Small intestine (tissue), 7 donors: Measurements from ENCODE around the gene COX17. TPM values are rescaled to one million over a fixed set of nuclear protein-coding genes. Genes with fewer than 3 reads are reported as not detected.
A peak's percentile ranks its signal among the peaks of the same experiment; 100 is the strongest.

Experiments used
- DNase-seq, 2 donors: peaks; one replicate each; pipeline versions ENCODE4 v3.0.0 to v3.0.0-alpha.2; 2013
- FAIRE-seq: peaks from 2 replicates; lab custom pipeline; 2012; peaks lifted over from hg19 to GRCh38; lab: Jason Lieb, UNC
- H3K27ac ChIP-seq, 3 donors: one replicate each; pipeline ENCODE4 v1.5.1; 2013; ENCODE audit warnings: low read length in 2 of 3, mild to moderate bottlenecking in 2 of 3, control low read depth in 1 of 3, inconsistent platforms in 1 of 3, low read depth in 1 of 3, moderate library complexity in 1 of 3
- H3K27me3 ChIP-seq, 3 donors: one replicate each; pipeline ENCODE4 v1.6.1; 2013; ENCODE audit warnings: low read length in 3 of 3, inconsistent platforms in 1 of 3; ENCODE audit not compliant: control insufficient read depth in 3 of 3, insufficient read depth in 3 of 3
- H3K36me3 ChIP-seq, 3 donors: one replicate each; pipeline ENCODE4 v1.6.1; 2013; ENCODE audit warnings: low read length in 3 of 3, inconsistent platforms in 1 of 3, low read depth in 1 of 3, mild to moderate bottlenecking in 1 of 3, moderate library complexity in 1 of 3; ENCODE audit not compliant: control insufficient read depth in 3 of 3, insufficient read depth in 2 of 3
- H3K4me1 ChIP-seq, 3 donors: one replicate each; pipeline ENCODE4 v1.6.1; 2013; ENCODE audit warnings: low read length in 2 of 3, inconsistent platforms in 1 of 3, low read depth in 1 of 3, mild to moderate bottlenecking in 1 of 3, moderate library complexity in 1 of 3; ENCODE audit not compliant: control insufficient read depth in 3 of 3, insufficient read depth in 2 of 3
- H3K4me3 ChIP-seq, 3 donors: one replicate each; pipeline ENCODE4 v1.5.1; 2013; ENCODE audit warnings: low read length in 3 of 3, control low read depth in 1 of 3, inconsistent platforms in 1 of 3, low read depth in 1 of 3, mild to moderate bottlenecking in 1 of 3, moderate library complexity in 1 of 3
- H3K9me3 ChIP-seq, 2 donors: one replicate each; pipeline ENCODE4 v1.6.1; 2013; ENCODE audit warnings: low read depth in 1 of 2, low read length in 1 of 2; ENCODE audit not compliant: control insufficient read depth in 2 of 2, insufficient read depth in 1 of 2
- WGBS, 3 donors: extraction: QIAGEN DNeasy Blood & Tissue Kit; methylation state at CpG; one replicate each; pipeline ENCODE4 v1.1.7; 2013; 5-methylcytosine and 5-hydroxymethylcytosine counted together
- polyA plus RNA-seq, 4 donors: library from polyadenylated mRNA; stranded (reverse) in 3 of 4; unstranded in 1 of 4; fragments of 200-250 nt in 3 of 4; fragments of 120-200 nt in 1 of 4; gene quantifications; one replicate each; pipeline versions ENCODE4 v1.2.1 to v1.2.3, GENCODE V29; 2013
- donor health status: healthy with polysubstance abuse.
- donor health status: control.
- donor health status: control.
- donor health status: Bipolar disorder and iron deficiency.
- donor health status: healthy.

The COX17 gene
- polyA plus RNA-seq, 4 donors: 65.8 to 313 (median 161) TPM

GRCh38 chr3:119636891-119637611, 40.2 kb downstream of the COX17 start:
- Histone ChIP-seq H3K4me3 (no peak overlapping the region), H3K36me3 (peaks cover 0 to under 1% (median 0%) of the 10 kb centered on the region in 3 donors), H3K4me1 (peaks cover 0 to 6% (median 2%) of the 10 kb centered on the region in 3 donors), H3K27me3 (no peaks in the 10 kb centered on the region), H3K27ac (peak overlapping the region in 1 of 3 donors; percentile 96), H3K9me3 (no peaks in the 10 kb centered on the region)
- WGBS, 3 donors: 93 to 94% (median 93%) methylated on average over 4 of the region's 4 CpGs
- no peak for FAIRE-seq
- DNase-seq: no peak

GRCh38 chr3:119636249-119636648, 41.0 kb downstream of the COX17 start:
- FAIRE-seq: no peak
- H3K36me3 ChIP-seq: no peaks in the 10 kb centered on the region
- 36 to 39% (median 37%) methylated on average over 1 of the region's 1 CpG for WGBS, 3 donors

GRCh38 chr3:119635719-119636118, 41.5 kb downstream of the COX17 start:
- WGBS, 3 donors: 89 to 92% (median 92%) methylated on average over 10 of the region's 10 CpGs
- no peaks in the 10 kb centered on the region for H3K27me3 ChIP-seq
- peak overlapping the region in 1 of 3 donors; percentile 12 for H3K27ac ChIP-seq
- no peaks in the 10 kb centered on the region for H3K36me3 ChIP-seq
- DNase-seq: no peak
- H3K9me3 ChIP-seq: no peaks in the 10 kb centered on the region
- peaks cover 0 to 6% (median 2%) of the 10 kb centered on the region in 3 donors for H3K4me1 ChIP-seq
- no peak overlapping the region for H3K4me3 ChIP-seq
- no peak for FAIRE-seq

More at GRCh38 chr3:119636249-119636648, 41.0 kb downstream of the COX17 start:
- no peak overlapping the region for H3K4me3 ChIP-seq
- H3K9me3 ChIP-seq: no peaks in the 10 kb centered on the region
- H3K27ac ChIP-seq: peak overlapping the region in 1 of 3 donors; percentile 12
- peaks cover 0 to 6% (median 2%) of the 10 kb centered on the region in 3 donors for H3K4me1 ChIP-seq
- H3K27me3 ChIP-seq: no peaks in the 10 kb centered on the region
- DNase-seq: no peak

DNA sequence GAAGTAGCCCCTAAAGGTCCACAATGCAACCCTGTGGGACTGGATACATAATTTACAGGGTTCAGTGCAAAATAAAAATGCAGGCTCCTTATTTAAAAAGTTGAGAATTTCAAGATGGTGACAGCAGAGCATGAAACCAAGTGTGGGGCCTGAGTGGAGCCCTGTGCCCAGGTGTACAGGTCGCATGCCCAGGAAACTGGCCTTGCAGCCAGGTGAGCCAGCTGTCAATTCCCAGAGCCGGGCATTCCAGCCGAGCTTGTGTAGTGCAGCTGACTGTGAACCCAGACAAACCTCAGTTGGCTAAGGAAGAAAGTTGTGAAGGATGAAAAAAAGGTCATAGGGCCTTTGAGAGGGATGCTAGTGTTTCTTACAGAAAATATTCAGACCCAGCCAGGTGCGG, 44.4 kb downstream of the COX17 start:
- H3K4me1 ChIP-seq: peaks cover 0 to 4% (median under 1%) of the 10 kb centered on the region in 3 donors

DNA sequence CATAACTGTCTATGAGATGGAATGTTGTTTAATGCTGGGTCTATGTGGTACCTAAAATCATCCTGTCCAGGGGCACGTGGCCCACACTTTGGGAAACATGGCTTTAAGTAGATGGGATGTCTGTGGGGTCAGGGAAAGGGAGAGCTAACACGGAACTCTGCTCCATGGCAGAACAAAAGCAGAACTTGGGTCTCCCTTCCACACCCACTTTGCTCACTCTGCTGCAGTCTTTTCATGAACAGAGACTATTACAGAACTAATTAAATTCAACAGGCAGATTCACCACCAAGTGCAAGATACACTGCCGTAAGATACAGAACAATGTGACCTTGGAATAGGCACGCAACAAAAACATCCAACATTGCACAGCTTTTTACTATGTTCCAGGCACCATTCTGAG, 45.0 kb downstream of the COX17 start:
- no peak overlapping the region for H3K27ac ChIP-seq

More for the DNA sequence above, 44.4 kb downstream of the COX17 start:
- H3K27me3 ChIP-seq: no peaks in the 10 kb centered on the region
- WGBS, 3 donors: 73 to 89% (median 75%) methylated on average over 4 of the region's 4 CpGs
- H3K4me3 ChIP-seq: no peak overlapping the region
- H3K36me3 ChIP-seq: no peaks in the 10 kb centered on the region
- no peaks in the 10 kb centered on the region for H3K9me3 ChIP-seq
- no peak overlapping the region for H3K27ac ChIP-seq
- no peak for FAIRE-seq
- no peak for DNase-seq

DNA sequence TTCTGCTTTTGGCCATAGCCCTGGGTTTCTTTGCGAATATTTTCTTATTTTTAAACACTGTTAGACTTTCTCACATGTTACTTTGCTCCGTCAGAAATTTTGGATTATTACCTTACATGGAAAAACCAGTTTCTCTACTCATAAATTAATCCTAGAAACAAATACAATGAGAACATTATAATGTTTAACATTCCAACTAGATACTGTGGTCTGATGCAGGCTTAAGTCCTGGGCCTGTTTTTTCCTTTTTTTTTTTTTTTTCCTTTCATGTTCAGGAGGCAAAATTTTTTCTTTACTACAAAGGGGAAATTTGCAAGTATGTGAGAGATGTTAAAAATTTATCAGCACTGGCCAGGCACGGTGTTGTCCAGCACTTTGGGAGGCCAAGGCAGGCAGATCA, 45.7 kb downstream of the COX17 start:
- FAIRE-seq: no peak
- H3K27ac ChIP-seq: no peak overlapping the region
- WGBS, 3 donors: 69 to 77% (median 72%) methylated on average over 3 of the region's 3 CpGs

More for the DNA sequence above, 45.0 kb downstream of the COX17 start:
- Histone ChIP-seq H3K4me3 (no peak overlapping the region), H3K9me3 (no peaks in the 10 kb centered on the region), H3K36me3 (no peaks in the 10 kb centered on the region), H3K4me1 (peaks cover 0 to 4% (median 0%) of the 10 kb centered on the region in 3 donors), H3K27me3 (no peaks in the 10 kb centered on the region)
- WGBS, 3 donors: 72 to 81% (median 74%) methylated on average over 4 of the region's 4 CpGs
- FAIRE-seq: no peak
- no peak for DNase-seq

DNA sequence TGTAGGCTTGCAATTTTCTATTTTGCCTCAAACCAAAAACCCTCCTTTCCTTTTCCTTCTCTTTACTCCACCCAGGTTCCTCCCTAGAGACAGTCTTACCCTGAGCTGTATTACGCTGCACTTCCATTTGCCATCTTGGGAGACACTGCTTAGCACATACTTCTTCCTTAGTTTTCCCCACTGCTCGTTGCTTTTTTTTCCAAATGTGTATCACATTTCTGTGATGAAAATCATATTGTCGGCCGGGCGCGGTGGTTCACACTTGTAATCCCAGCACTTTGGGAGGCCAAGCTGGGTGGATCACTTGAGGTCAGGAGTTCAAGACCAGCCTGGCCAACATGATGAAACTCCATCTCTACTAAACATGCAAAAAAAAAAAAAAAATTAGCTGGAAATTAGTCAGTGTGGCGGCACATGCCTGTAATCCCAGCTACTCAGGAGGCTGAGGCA, 46.3 kb downstream of the COX17 start:
- DNase-seq (no peak), FAIRE-seq (no peak)
- no peaks in the 10 kb centered on the region for H3K9me3 ChIP-seq
- no peak overlapping the region for H3K27ac ChIP-seq
- H3K36me3 ChIP-seq: no peaks in the 10 kb centered on the region
- WGBS, 3 donors: 88 to 95% (median 90%) methylated on average over 7 of the region's 7 CpGs
- H3K27me3 ChIP-seq: no peaks in the 10 kb centered on the region
- no peak overlapping the region for H3K4me3 ChIP-seq
- peaks cover 0 to 4% (median 0%) of the 10 kb centered on the region in 3 donors for H3K4me1 ChIP-seq

More for the DNA sequence above, 45.7 kb downstream of the COX17 start:
- H3K4me1 ChIP-seq: peaks cover 0 to 4% (median 0%) of the 10 kb centered on the region in 3 donors
- H3K36me3 ChIP-seq: no peaks in the 10 kb centered on the region
- no peaks in the 10 kb centered on the region for H3K9me3 ChIP-seq
- H3K4me3 ChIP-seq: no peak overlapping the region
- no peaks in the 10 kb centered on the region for H3K27me3 ChIP-seq
- no peak for DNase-seq

GRCh38 chr3:119630128-119630879, 46.9 kb downstream of the COX17 start:
- Histone ChIP-seq H3K4me3 (no peak overlapping the region), H3K9me3 (no peaks in the 10 kb centered on the region), H3K36me3 (peaks cover 0 to under 1% (median 0%) of the 10 kb centered on the region in 3 donors), H3K27me3 (no peaks in the 10 kb centered on the region), H3K27ac (peak overlapping the region in 1 of 3 donors; percentile 15), H3K4me1 (peaks cover 0 to 4% (median 0%) of the 10 kb centered on the region in 3 donors)
- peak in 1 of 2 donors; percentile 40 for DNase-seq
- WGBS, 3 donors: 80 to 87% (median 86%) methylated on average over 8 of the region's 8 CpGs
- no peak for FAIRE-seq
